Globus pallidus (tissue), 1 donor: ENCODE measurements around the gene GRK2.

Source experiments
- DNase-seq: peaks from one replicate; pipeline ENCODE4 v3.0.0-alpha.2; 2015; ENCODE audit warnings: low spot score

The GRK2 gene

GRCh38 chr11:67270256-67271204, 4.3 kb downstream of the GRK2 start:
- no peak for DNase-seq

DNA sequence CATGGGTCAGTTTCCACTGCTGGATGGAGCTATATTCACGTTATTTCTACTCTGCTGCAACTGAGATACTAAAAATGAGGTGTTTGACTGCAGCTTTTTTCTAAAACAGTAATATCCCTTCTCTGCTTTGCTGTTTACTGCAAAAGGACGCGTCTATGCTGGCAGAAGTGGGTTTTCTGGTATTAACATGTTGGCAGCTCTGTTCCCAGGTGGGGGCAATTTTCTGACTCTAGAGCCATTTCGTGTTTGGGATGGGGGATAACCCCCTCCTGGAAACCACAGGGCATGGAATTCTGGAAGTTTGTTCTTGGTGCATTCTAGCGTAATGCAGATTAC, 4.9 kb downstream of the GRK2 start:
- no peak for DNase-seq

GRCh38 chr11:67271541-67272284, 5.4 kb downstream of the GRK2 start:
- DNase-seq = no peak

DNA sequence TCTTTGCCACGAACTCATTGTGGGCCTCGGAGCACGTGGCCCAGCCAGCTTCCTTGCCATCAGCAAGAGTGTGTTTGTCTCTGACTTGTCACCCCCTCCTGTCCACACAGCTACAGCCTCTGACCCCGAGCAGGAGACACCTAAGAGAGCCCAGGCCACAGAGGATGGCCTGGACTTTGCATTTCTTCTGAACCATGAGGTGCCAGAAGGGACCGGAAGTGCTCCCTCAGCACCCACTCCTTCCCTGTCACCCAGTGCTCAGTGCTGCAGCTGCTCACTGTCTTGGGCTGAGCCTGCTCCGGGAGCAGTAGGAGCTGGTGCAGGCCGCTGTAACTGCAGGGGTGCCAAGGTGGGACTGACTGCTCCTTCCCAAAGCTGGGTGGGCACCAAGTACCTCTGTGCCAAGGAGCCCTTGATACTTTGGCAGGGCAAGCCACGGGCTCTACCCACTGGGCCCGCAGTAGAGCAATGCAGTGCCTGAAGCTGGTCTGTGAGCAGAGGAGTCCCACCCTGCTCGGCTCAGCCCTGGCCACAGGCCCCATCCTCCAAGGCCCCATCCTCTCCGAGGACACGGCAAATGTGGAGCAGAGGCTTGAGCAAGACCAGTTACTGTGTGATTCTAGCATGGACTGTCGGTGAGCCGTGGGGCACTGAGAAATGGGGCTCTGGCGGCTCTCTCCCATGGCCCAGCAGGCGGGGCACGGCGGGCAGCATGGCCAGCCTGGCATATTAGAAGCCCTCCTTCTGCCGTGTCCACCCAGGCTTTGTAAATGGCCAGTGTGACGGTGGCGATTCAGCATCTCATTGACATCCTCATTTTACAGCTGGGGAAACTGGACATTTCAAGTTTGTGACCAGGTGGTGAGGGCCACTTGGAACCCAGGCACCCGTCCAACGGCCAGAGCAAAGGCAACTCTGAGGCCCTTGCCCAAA, 6.3 kb downstream of the GRK2 start:
- DNase-seq = no peak

GRCh38 chr11:67273260-67273990, 7.2 kb downstream of the GRK2 start:
- no peak for DNase-seq

GRCh38 chr11:67274768-67275605, 8.7 kb downstream of the GRK2 start:
- DNase-seq = no peak

GRCh38 chr11:67275606-67276409, 9.5 kb downstream of the GRK2 start:
- no peak for DNase-seq

DNA sequence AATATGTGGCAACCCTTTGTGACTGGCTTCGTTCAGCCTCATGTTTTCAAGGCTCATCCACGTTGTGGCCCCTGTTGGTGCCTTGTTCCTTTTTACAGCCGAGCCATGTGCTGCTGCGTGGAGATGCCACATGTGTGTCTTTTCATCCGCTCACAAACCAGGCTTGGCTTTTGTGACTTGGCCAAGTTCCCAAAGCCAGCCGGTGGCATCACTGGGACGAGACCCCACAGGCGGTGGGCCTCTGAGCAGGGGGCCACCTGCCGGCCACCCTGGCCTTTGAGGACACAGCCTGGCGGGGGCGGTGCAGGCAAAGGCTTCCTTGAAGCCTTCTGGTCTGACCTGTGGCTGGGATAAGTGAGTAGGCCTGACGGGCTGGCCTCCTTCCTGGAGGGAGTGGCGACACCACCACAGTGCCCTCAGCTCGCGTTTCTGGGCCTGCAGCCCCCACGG, 10.5 kb downstream of the GRK2 start:
- no peak for DNase-seq

DNA sequence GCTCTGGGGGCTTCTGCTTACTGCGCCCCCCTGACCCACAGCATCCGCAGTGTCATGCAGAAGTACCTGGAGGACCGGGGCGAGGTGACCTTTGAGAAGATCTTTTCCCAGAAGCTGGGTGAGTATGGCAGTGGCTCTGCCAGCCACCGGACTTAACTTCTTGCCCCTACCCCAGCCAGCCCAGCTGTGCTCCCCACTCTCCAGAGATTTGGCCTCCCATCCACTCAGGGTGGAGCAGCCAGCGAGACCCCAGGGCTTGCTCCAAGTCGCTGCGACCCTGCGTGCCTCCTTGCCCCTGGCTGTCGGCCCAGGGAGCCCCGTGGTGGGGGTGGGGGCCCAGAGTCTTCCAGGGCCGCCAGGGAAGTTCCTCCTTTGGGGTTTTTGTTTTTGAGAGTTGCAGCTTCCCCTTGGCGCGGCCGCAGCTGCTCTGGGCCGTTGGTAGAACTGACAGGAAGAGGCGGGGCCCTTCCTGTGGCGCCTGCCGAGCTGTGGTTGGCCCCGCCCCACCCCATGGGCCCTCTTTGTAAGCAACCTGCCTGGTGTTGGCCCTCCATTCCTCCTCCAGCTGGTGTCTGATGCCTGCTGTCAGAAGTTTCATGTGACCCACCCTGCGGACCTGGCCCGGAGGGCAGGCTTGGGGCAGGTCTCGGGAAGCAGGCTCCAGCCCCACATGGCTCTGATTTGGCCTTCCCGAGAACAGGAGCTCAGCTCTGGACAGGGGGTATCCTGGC, 11.1 kb downstream of the GRK2 start:
- DNase-seq = peak; percentile 67

- no peak for DNase-seq
Observed at GRCh38 chr11:67278135-67278938, 12.1 kb downstream of the GRK2 start.

GRCh38 chr11:67278939-67279588, 12.8 kb downstream of the GRK2 start:
- DNase-seq = no peak

- no peak for DNase-seq
Observed at GRCh38 chr11:67279589-67280340, 13.5 kb downstream of the GRK2 start.

DNA sequence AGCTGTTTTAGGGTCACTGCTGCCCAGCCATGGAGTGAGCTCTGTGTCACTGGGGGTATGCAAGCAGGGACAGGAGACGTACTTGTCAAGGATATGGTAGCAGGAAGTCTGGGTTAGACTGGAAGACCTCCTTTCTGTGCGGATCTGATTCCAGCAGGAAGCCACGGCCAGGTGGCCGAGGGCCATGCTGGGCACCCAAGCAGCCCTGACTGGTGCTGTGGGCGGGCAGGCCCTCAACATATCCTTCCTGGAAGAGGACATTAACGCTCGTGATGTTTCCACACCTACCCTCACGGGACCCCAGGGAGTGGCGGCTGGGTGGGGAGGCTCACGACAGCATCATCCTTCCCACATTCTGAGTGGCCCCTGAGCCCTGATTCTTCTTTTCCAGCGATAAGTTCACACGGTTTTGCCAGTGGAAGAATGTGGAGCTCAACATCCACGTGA, 14.1 kb downstream of the GRK2 start:
- no peak for DNase-seq

DNA sequence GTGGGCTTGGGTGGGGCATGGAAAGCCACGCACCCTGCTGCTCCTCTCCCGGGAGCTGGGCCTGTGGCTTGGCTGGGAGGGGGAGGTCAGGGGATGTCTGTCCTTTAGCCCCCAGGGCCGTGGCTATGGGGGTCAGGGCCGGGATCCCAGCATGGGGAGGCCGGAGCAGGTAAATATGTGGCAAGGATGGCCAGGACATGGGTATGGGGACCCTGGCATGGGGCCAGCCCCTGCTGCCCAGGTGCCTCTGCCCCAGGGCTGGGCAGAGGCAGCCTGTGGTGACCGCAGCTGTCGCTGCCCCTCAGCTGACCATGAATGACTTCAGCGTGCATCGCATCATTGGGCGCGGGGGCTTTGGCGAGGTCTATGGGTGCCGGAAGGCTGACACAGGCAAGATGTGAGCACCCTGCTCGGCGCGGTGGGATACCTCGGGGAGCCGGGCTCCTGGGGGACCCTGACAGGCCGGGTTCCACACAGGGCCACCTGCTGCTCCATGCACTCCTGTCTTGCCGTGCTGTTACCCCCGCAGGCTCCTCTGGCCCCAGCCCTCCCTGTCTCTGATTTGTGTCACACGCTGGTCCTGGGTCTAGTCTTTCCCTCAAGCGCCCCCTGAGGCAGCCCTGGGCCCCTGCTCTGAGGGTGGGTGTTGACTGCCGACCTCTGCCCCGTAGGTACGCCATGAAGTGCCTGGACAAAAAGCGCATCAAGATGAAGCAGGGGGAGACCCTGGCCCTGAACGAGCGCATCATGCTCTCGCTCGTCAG, 14.7 kb downstream of the GRK2 start:
- no peak for DNase-seq

- no peak for DNase-seq
Observed at GRCh38 chr11:67281552-67282150, 15.4 kb downstream of the GRK2 start.
